Parathyroid adenoma (tissue), 2 donors: ENCODE results near the gene ATP2B1.

ENCODE experiments used
- H2AFZ ChIP-seq: fragments of 300-600 bp; sonication (generic); one replicate; pipeline ENCODE4 v1.7.0; 2017; ENCODE audit warnings: antibody characterized with exemption, mild to moderate bottlenecking
- H3K27ac ChIP-seq: fragments of 300-600 bp; sonication (generic); one replicate; pipeline ENCODE4 v1.7.0; 2017
- H3K27me3 ChIP-seq: fragments of 300-600 bp; sonication (generic); one replicate; pipeline ENCODE4 v1.7.0; 2017; ENCODE audit warnings: low read length; ENCODE audit not compliant: control insufficient read depth, insufficient read depth
- H3K36me3 ChIP-seq: fragments of 300-600 bp; sonication (generic); one replicate; pipeline ENCODE4 v1.7.0; 2017; ENCODE audit warnings: low read length; ENCODE audit not compliant: control insufficient read depth, insufficient read depth
- H3K4me1 ChIP-seq: fragments of 300-600 bp; sonication (generic); one replicate; pipeline ENCODE4 v1.7.0; 2017; ENCODE audit warnings: control low read depth
- H3K4me2 ChIP-seq: fragments of 300-600 bp; sonication (generic); one replicate; pipeline ENCODE4 v1.7.0; 2017; ENCODE audit warnings: low read length
- H3K4me3 ChIP-seq: fragments of 300-600 bp; sonication (generic); one replicate; pipeline ENCODE4 v1.7.0; 2017; ENCODE audit warnings: low read depth, low read length
- H3K79me2 ChIP-seq: fragments of 300-600 bp; sonication (generic); one replicate; pipeline ENCODE4 v1.7.0; 2017; ENCODE audit warnings: control low read depth
- H3K9ac ChIP-seq: fragments of 300-600 bp; sonication (generic); one replicate; pipeline ENCODE4 v1.7.0; 2017; ENCODE audit warnings: mild to moderate bottlenecking
- H3K9me3 ChIP-seq: fragments of 300-600 bp; sonication (generic); one replicate; pipeline ENCODE4 v1.7.0; 2017; ENCODE audit warnings: low read length; ENCODE audit not compliant: control insufficient read depth
- CTCF ChIP-seq: fragments of 300-600 bp; sonication (generic); IDR thresholded peaks from one replicate; pipeline ENCODE4 v1.7.0; 2017; ENCODE audit warnings: antibody characterized with exemption, mild to moderate bottlenecking
- donor health status: primary hyperparathyroidism.

ATP2B1 gene

GRCh38 chr12:89752341-89752740 is 43.7 kb upstream of the ATP2B1 start:
- Histone ChIP-seq H3K27ac (no peak overlapping the region), H3K79me2 (no peaks in the 10 kb centered on the region), H3K9ac (no peak overlapping the region), H2AFZ (no peak overlapping the region), H3K27me3 (no peaks in the 10 kb centered on the region), H3K36me3 (no peaks in the 10 kb centered on the region), H3K4me3 (no peak overlapping the region), H3K4me2 (no peak overlapping the region), H3K9me3 (no peaks in the 10 kb centered on the region), H3K4me1 (no peaks in the 10 kb centered on the region)
- TF ChIP-seq CTCF = no peak

- H3K4me2 ChIP-seq = no peak overlapping the region
- no peaks in the 10 kb centered on the region for H3K27me3 ChIP-seq
- no peaks in the 10 kb centered on the region for H3K79me2 ChIP-seq
- H2AFZ ChIP-seq = no peak overlapping the region
- H3K27ac ChIP-seq = no peak overlapping the region
- no peaks in the 10 kb centered on the region for H3K36me3 ChIP-seq
- no peaks in the 10 kb centered on the region for H3K9me3 ChIP-seq
- H3K9ac ChIP-seq = no peak overlapping the region
- TF ChIP-seq CTCF = no peak
- H3K4me3 ChIP-seq = no peak overlapping the region
- no peaks in the 10 kb centered on the region for H3K4me1 ChIP-seq
These were observed 42.0 kb upstream of the ATP2B1 start for GRCh38 chr12:89750389-89751351.

GRCh38 chr12:89748791-89749190 is 40.2 kb upstream of the ATP2B1 start:
- no peak overlapping the region for H2AFZ ChIP-seq
- H3K4me3 ChIP-seq = no peak overlapping the region
- H3K4me1 ChIP-seq = no peaks in the 10 kb centered on the region
- H3K79me2 ChIP-seq = no peaks in the 10 kb centered on the region
- no peaks in the 10 kb centered on the region for H3K9me3 ChIP-seq
- no peak overlapping the region for H3K27ac ChIP-seq
- no peak overlapping the region for H3K4me2 ChIP-seq
- no peaks in the 10 kb centered on the region for H3K27me3 ChIP-seq
- no peak overlapping the region for H3K9ac ChIP-seq
- no peak for TF ChIP-seq CTCF
- H3K36me3 ChIP-seq = no peaks in the 10 kb centered on the region

- H3K27ac ChIP-seq = no peak overlapping the region
- TF ChIP-seq CTCF = no peak
- no peaks in the 10 kb centered on the region for H3K79me2 ChIP-seq
- no peak overlapping the region for H3K4me2 ChIP-seq
- no peak overlapping the region for H2AFZ ChIP-seq
- H3K36me3 ChIP-seq = no peaks in the 10 kb centered on the region
- H3K9ac ChIP-seq = no peak overlapping the region
- no peaks in the 10 kb centered on the region for H3K9me3 ChIP-seq
- no peak overlapping the region for H3K4me3 ChIP-seq
- no peaks in the 10 kb centered on the region for H3K4me1 ChIP-seq
- H3K27me3 ChIP-seq = no peaks in the 10 kb centered on the region
These were observed 36.6 kb upstream of the ATP2B1 start for GRCh38 chr12:89745286-89745685.
